Stimulated activated CD8-positive, alpha-beta memory T cell treated with anti-CD3 and anti-CD28 coated beads, Interleukin-12 subunit alpha, Interleukin-12 subunit beta, amount 100 ng/mL, for 24 hours (primary cell): ENCODE measurements around the gene DNM2.
A peak's percentile ranks its signal among the peaks of the same experiment; 100 is the strongest.
"Not testable (repeated sequence)": the region's sequence is repeated elsewhere in the genome, so short reads cannot be mapped to it uniquely, and the experiment has no call there.

Source experiments
- DNase-seq: peaks from one replicate; pipeline ENCODE4 v3.0.0-alpha.2; 2020; ENCODE audit errors: extremely low read depth

Gene DNM2

DNA sequence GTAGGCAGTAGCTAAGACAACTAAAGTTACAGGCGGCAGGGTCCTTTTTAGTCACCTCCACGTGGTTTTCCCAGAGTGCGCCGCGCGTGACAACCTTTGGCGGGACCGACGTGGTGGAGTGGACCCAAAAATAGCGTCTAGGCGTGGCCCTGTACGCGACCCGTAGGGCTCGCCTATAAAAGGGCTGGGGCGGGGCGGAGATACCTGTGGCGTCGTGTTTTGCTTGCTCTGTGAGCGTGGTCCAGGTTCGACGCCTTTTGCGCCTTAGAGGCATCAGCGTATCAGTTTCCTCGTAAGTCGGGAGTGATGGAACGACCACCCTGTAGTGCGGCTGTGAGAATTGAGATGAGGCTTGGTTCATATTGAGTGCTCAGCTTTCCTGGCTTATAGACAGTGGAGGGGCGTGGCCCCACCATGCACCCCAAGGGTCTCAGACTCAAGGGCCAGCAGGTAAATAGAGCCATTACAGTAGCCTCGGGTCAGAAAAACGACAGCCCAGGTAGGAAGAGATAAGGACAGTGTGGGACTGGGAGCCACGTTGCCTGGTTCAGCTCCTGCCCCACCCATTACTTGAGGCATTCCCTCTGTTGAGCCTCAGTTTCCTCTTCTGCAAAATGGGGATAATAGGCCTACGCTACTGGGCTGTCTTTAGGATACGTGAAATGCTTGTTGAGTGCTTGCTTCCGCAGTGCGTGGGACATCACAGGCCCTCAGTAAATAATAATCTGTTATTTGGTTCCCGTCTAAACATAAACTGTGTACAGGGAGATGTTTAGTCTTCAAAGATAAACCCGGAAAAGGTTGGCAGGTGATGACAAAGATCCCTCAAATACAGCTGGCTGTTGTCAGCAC is 118.8 kb downstream of the DNM2 start:
- peak; percentile 64 for DNase-seq

DNA sequence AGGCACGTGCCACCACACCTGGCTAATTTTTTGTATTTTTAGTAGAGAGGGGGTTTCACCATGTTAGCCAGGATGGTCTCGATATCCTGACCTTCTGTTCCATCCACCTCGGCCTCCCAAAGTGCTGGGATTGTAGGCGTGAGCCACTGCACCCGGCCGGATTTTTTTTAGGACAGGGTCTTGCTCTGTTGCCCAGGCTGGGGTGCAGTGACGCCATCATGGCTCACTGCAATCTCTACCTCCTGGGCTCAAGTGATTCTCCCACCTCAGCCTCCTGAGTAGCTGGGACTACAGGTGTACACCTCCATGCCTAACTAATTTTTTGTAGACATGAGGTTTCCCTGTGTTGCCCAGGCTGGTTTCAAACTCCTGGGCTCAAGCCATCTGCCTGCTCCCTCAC is 119.8 kb downstream of the DNM2 start:
- DNase-seq: not testable (repeated sequence)

DNA sequence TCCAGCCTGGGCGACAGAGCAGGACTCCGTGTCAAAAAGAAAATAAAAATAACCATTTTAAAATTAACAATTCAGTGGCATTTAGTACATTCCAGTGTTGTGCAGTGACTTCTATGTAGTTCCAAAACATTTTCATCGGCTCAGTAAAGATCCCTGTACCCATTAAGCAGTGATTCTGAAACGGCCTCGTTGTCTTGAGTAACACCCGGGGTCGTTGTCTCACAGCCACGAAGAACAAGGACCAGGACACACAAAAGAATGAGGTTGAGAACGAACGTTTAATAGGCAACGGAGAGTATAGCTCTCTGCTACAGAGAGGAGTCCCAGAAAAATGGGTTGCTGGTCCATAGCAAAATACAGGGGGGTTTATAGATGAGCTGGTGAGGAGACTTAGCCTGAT is 120.5 kb downstream of the DNM2 start:
- DNase-seq: no peak

DNA sequence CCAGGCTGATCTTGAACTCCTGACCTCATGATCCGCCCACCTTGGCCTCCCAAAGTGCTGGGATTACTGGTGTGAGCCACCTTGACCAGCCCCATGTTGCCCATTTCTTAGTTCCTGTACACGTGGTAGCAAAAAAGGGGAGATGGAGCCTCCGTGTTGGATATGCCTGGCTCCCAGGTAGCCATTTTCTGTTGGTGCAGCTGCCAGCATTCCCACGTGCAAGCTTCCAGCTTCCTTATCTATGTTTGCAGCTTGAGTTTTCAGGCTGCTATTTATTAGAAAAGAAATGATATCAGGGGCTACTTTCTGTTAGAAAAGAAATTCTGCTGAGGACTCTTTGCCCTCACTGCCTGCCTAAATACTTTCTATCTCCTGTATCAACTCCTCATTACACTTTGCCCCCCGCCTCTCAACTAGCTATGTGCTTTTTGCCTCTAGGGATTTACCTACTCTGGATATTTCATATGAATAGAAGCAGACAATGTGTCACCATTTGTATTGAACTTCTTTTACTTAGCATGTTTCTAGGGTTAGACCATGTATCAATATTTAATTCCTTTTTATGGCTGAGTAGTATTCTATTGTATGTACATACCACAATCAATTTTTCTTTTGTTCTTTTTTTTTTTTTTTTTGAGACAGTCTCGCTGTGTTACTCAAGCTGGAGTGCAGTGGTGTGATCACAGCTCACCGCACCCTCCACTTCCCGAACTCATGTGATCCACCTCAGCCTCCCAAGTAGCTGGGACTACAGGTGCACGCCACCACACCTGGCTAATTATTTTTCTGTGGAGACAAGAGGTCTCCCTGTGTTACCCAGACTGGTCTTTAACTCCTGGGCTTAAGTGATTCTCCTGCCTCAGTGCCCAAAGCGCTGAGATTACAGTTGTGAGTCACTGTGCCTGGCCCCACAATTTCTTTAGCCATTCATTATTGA is 121.5 kb downstream of the DNM2 start:
- no peak for DNase-seq

DNA sequence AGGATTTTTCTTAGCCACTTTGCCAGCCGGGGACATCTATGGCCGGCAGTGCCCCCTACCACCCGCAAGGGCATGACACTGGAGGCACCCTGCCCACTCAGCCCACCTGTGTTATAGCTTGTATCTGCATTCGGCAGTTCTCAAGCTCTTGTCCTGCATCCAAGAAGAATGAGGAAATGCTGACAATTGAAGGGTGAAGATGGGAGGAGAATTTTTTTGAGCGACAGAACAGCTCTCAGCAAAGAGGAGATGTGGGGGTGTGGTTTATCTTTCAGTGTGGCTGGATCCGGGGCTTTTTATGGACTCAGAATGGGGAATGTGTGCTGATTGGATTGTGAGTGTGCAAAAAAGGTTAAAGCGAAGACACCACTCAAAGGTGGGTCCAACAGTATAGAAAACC is 124.9 kb downstream of the DNM2 start:
- DNase-seq: no peak

DNA sequence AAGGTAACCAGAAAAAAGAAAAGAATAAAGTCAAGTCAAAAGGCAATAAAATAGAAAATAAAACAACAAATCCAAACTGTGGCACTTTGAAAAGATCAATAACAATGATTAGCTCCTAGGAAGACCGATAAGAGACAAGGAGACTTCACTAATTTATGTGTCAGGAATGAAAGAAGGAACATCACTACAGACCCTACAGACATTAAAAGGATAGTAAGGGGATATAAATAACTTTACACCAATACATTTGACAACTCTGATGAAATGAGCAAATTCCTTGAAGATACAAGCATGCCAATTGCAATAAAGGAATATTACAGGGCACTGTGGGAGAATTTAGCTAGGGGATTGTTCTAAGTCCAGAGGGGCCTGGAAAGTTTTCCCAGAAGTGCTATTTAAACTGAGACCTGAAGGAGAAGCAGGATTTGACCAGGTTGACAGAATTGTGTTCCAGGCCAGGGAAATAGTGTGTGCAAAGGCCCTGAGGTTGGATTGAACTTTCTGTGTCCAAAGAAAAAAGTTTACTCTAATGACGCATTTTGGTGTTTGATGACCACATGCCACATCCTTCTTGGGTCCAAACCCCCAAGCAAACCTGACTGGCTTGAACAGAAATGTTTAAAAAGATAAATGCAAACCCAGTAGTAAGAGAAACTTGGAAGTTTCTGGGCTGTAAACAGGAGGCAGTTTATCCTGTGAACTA is 128.8 kb downstream of the DNM2 start:
- no peak for DNase-seq

DNA sequence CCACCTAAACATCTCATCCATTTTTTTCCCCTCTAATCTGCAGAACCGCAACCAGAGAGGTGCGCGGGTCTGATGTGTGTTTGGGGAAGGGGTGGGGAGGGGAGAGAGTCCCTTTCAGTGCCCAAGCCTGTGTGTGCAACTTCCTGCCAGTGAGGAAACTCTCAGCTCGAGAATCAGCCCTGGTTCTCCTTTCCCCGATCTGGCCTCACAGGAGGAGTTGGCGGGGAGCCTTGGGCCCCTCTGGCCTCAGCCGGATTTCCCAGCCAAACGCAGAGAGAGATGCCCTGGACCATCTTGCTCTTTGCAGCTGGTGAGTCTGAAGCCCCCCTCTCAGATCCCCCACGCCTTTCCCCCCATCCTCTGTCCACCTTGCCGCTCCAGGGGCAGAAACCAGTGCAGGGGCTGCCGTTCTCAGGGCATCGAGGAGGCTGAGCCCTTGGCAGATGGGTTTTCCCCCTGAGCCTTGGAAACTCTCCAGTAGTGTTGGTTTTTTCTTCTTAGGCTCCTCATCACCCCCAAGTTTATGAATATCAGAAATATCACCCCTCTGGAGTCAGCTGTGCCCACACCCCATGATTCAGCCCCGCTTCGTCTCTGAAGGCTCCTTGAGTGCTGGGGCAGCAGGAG is 130.5 kb downstream of the DNM2 start, which contains the start of gene C19orf38:
Gene C19orf38, plus strand, starts transcription at position 186 of the 627 bp plus-strand sequence. Its CDS starts 94 bp downstream, at position 280.
- DNase-seq: no peak

DNA sequence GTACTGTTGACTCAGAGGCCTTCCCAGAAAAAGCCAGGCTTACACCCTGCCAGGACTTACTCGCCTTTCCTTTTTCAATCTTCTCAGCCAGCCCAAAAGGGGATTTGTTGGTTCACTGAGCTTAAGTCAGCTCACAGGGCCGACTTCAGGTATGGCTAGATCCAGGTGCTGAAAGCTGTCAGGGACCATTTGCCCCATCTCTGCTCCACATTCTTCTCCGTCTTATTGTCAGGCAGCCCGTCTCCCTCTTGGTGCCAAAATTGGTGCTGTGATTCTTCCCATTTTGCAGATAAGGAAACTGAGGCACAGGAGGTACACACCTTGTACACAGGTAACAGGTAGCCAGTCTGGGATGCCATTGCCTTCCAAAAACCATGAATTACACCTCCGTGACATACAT is 132.8 kb downstream of the DNM2 start:
- no peak for DNase-seq

DNA sequence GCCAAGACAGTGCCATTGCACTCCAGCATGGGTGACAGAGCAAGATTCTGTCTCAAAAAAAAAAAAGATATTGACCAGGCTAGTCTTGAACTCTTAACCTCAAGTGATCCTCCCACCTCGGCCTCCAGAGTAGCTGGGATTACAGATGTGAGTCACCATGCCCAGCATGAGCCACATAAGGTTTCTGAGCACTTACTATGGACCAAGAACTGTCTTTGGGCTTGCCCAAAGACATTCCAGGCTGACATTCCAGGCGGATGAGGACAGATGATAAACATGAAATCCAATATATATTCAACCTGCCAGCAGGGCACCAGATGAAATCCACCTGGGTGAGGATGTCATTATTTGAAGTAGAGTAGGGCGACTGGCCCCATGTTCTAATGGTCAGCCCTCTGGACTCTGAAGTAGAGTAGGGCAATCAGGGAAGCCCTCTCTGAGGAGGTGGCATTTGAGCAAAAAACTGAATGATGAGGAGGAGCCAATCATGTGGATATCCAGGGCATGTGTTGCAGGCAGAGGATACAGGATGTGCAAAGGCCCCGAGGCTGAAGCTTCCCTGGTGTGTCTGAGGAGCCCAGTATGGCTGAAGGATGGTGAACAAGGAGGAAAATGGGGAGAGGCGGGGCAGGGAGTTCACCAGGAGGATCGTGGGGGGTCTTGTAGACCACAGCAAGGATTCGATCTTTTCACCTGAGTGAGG is 134.4 kb downstream of the DNM2 start:
- no peak for DNase-seq

DNA sequence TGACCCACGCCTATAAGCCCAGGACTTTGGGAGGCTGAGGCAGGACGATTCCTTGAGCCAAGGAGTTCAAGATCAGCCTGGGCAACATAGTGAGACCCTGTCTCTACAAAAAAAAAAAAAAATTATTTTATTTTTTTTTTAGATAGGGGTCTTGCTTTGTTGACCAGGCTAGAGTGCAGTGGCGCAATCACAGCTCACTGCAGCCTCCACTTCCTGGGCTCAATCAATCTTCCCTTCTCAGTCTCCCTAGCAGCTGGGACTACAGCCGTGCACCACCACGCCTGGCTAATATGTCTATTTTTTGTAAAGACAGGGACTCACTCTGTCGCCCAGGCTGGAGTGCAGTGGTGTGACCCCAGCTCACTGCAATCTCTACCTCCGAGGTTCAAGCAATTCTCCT is 135.1 kb downstream of the DNM2 start:
- DNase-seq: no peak

DNA sequence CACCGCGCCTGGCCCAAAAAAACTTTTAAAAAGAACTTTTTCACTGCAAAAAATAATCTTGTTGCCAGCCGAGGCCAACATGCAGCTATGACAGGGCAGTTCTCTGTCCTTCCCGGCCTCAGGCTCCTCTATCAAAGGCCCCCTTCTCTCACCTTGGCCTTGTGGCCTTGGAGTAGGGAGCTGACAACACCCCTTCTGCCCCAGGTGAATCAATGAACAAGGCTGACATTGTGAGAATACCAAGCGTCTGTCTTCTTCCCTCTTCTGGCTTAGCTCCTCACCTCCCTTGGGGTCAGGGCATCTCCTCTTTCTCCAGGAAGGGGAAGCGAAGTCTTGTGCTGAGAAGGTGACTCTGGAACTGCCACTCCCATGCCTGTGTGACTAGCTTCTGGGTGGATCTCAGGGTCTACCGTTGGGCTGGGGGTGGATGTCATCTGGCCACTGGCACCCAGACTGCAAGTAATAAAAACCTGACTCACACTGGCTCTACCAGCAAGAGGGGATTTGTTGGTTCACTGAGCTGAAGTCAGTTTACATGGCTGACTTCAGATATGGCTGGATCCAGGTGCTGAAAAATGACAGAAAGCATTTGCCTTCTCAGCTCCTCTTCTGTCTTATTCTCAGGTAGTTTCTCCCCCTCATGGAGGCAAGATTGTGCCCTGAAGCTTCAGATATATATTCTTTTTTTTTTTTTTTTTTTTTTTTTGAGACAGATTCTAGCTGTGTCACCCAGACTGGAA is 136.6 kb downstream of the DNM2 start:
- DNase-seq: no peak

DNA sequence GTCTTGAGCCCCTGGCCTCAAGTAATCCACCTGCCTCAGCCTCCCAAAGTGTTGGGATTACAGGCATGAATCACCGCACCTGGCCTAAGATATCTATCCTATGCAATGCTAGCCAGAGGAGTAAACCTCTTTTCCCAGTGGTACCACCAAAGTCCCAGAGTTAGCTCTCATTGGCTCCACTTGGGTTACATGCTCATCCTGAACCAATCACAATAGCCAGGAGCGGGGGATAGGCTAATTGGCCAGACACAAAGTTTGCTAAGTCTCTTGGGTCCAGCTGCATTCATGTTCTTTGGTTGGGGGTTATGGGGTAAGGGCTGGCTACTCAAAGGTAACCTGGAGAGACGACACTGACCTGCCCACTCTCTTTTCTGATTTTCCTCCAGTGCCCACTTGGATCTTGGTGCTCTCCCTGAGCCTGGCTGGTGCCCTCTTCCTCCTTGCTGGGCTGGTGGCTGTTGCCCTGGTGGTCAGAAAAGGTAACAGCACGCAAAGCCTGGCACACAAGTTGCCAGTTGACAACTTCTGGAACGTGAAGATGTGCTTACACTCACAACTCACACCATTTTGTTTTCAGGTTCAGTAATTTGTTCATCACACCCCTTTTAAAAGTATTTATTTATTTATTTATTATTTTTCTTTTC is 138.1 kb downstream of the DNM2 start:
- no peak for DNase-seq

DNA sequence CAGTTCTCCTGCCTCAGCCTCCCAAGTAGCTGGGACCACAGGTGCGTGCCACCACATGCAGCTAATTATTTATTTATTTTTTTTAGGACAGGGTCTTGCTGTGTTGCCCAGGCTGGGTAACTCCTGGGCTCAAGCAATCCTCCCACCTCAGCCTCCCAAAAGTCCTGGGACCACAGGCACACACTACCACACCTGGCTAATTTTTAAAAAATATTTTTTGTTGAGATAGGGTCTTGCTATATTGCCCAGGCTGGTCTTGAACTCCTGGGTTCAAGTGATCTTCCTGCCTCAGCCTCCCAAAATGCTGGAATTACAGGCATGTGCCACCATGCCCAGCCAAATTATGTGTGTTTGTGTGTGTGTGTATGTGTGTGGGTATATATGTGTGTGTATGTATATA is 139.0 kb downstream of the DNM2 start:
- DNase-seq: not testable (repeated sequence)

DNA sequence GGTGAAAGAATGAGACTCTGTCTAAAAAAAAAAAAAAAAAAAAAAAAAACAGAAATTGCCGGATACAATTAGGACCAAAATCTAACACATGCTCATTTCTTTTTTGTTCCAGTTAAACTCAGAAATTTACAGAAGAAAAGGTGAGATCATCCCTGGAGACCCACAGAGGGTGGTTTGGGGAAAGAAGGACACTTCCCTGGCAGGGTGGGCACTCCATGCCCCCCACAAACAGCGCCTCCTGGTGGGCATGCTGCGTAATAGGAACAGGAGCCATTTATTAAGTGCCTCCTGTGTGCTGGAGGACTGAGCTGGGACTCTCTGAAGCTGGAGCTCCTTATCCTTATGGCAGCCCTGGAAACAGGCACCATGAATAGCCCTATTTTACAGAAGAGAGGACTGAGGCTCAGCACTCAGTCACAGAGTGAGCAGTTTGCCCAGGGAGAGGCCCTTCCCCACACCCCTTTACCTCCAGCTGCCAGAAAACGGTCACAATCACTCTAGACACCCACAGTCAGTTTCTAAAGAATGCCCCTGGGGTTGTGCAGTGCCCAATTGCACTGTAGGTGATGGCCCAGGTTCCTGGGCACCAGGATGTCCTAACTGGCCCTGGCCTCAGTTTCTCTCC is 140.4 kb downstream of the DNM2 start:
- no peak for DNase-seq

DNA sequence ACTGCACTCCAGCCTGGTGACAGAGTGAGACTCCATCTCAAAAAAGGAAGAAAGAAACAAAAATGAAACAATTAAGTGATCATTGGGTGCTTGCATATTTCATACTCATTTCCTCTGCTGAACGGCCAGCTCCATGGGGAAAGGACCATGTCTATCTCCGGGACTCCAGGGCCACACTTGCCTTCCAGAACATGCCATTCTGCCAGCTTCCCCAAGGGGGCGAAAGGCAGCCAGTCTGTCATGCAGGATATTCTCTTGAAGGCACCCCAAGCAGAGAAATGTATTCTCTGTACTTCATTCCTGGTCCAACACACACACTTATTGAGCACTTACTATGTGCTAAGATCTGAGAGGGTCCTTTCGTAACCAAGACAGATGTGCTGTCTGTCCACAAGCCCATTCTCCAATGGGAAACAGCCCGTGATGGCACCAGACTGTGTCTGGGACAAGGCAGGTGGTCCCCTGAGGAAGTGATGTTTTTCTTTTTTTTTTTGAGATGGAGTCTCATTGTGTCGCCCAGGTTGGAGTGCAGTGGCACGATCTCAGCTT is 143.3 kb downstream of the DNM2 start:
- DNase-seq: no peak

DNA sequence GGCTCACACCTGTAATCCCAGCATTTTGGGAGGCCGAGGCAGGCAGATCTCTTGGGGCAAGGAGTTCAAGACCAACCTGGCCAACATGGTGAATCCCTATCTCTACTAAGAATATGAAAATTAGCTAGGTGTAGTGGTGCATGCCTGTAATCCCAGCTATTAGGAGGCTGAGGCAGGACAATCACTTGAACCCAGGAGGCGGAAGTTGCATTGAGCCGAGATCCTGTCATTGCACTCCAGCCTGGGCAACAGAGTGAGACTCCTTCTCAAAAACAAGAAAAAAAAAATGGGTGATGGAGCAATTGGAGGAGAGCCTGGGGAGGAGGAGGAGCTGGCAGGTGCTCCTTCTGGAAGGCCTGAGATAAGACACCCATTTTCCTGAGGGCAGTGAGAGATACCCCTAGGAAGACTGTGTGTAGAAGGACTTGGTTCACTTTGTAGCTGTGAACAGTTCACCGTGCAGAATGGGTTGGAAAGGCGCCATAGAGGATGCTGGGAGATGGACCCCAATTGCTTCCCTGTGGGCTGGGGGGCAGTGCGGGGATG is 144.8 kb downstream of the DNM2 start:
- no peak for DNase-seq

DNA sequence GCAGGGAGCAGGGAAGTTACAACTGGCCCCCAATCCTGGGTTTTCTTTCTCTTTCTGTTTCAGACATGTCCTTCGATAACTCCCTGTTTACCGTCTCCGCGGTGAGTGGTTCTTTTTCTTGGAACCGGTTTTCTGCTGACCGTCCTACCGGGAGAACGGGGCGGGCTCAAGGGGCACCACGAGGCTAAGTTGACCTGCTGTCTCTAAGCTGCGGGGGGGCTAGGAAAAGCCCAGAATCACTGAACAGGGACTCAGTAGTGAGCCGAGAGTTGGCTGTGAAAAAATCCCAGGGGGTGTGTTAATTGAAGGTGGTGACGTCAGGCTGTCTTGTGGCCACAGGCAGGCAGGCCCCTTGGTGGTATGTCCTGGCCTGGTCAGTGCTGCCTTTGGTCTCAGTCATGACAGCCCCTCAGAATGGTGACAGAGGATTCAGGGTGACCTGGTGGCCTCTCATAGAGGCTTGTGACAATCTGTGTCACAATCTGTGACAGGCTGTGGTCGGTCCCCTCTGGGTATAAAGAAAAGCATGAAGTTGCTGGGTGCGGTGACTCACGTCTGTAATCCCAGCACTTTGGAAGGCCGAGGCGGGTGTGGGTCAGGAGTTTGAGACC is 145.3 kb downstream of the DNM2 start:
- DNase-seq: no peak

DNA sequence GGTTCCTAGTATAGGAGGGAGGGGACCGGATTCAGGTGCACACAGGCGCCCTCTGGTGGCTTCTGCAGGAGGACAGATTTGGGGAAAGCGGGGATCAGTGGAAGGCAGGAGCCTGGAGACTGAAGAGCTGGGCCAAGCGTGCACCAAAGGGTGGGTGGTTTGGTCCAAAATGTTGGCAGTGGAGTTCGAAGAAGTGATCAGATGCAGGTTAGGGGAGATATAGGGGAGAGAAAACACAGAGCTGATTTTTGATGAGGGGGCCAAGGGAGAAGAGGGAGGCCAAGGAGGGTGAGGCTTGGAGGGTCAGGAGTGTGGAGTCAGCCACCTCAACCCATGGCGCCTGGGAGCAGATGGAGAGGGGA is 146.6 kb downstream of the DNM2 start:
- DNase-seq: peak; percentile 44
